K562 (cell line): ENCODE results near the gene MRPS18B.

ENCODE experiments used
- CBX8 ChIP-seq: fragments of 200-600 bp; sonication (generic); IDR thresholded peaks from 2 replicates; pipeline ENCODE4 v1.6.1; 2012; ENCODE audit warnings: borderline replicate concordance, mixed run types, low read depth, mild to moderate bottlenecking, moderate library complexity, mixed read lengths, low read length, control low read depth, inconsistent platforms; ENCODE audit not compliant: poor library complexity, severe bottlenecking; ENCODE audit errors: extremely low read depth
- CTCF ChIP-seq, 3 experiments: IDR thresholded peaks in 2 of 3; conservative IDR thresholded peaks in 1 of 3; 2 replicates each; pipeline ENCODE4 v1.5.1; 2011 to 2012; ENCODE audit warnings: low read length in 3 of 3, mild to moderate bottlenecking in 3 of 3, control low read depth in 2 of 3, improper control_type of control experiment in 1 of 3, inconsistent platforms in 1 of 3, low read depth in 1 of 3, mixed read lengths in 1 of 3, moderate library complexity in 1 of 3; ENCODE audit not compliant: insufficient read depth in 2 of 3
- POLR2A ChIP-seq: fragments of 450-650 bp; conservative IDR thresholded peaks from 2 replicates; pipeline ENCODE4 v1.6.1; 2016
- RAD21 ChIP-seq, 2 experiments: fragments of 250-450 bp in 1 of 2; fragments of 450-650 bp in 1 of 2; sonication (Bioruptor Pico) in 1 of 2; formaldehyde crosslinking in 1 of 2; IDR thresholded peaks in 1 of 2; conservative IDR thresholded peaks in 1 of 2; 2 replicates each; pipeline versions ENCODE4 v1.4.0 to v1.8.0; 2020 to 2022; ENCODE audit warnings: mild to moderate bottlenecking in 2 of 2, moderate library complexity in 1 of 2
- SMARCB1 ChIP-seq: IDR thresholded peaks from 2 replicates; pipeline ENCODE4 v1.6.1; 2011; ENCODE audit warnings: improper control_type of control experiment, low read depth; ENCODE audit not compliant: insufficient read length
- YBX1 ChIP-seq: fragments of 450-650 bp; IDR thresholded peaks from 2 replicates; pipeline ENCODE4 v1.7.1; 2016; ENCODE audit warnings: mild to moderate bottlenecking
- ZFPM2 ChIP-seq: fragments of 250-450 bp; sonication (Bioruptor Pico); IDR thresholded peaks from 2 replicates; pipeline ENCODE4 v1.5.1; 2022; ENCODE audit warnings: mild to moderate bottlenecking
- TF ChIP-seq, protein P1 (sequence below): fragments of 150-350 bp; conservative IDR thresholded peaks from 2 replicates; pipeline ENCODE4 v1.6.1; 2014; ENCODE audit warnings: low read length

DNA sequence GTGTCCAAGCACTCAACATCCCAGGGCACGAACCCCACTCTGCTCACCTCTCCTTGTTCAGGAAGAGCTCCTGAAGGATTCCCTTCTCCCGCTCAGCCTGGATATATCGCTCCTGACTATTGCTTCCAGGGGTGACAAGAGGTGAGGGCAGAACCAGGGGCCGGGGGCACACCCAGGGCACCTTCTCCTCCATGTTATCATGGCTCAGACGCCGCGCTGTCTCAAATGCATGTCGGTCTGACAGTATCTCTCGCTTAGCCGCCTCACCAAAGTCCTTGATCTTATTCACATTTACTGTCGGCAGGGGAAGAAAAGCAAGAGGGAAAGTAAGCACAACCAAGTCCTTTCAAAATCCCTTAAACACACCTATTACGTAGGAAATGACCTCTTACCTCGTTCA is 13.7 kb upstream of the MRPS18B start:
- TF ChIP-seq CTCF (IDR thresholded peaks at IDR 0.05 in 2 of 3, conservative IDR thresholded peaks at IDR 0.05 in 1 of 3; ENCODE audit: insufficient read depth in 2 of 3, low read depth in 1 of 3, low read length in 3 of 3) (no peak), RAD21 (CRISPR knock-in tag; conservative IDR thresholded peaks at IDR 0.05 in 1 of 2, IDR thresholded peaks at IDR 0.05 in 1 of 2) (no peak), CBX8 (no peak), ZFPM2 (CRISPR knock-in tag) (no peak), POLR2A (no peak), YBX1 (no peak), SMARCB1 (no peak)
- TF ChIP-seq, protein P1, sequence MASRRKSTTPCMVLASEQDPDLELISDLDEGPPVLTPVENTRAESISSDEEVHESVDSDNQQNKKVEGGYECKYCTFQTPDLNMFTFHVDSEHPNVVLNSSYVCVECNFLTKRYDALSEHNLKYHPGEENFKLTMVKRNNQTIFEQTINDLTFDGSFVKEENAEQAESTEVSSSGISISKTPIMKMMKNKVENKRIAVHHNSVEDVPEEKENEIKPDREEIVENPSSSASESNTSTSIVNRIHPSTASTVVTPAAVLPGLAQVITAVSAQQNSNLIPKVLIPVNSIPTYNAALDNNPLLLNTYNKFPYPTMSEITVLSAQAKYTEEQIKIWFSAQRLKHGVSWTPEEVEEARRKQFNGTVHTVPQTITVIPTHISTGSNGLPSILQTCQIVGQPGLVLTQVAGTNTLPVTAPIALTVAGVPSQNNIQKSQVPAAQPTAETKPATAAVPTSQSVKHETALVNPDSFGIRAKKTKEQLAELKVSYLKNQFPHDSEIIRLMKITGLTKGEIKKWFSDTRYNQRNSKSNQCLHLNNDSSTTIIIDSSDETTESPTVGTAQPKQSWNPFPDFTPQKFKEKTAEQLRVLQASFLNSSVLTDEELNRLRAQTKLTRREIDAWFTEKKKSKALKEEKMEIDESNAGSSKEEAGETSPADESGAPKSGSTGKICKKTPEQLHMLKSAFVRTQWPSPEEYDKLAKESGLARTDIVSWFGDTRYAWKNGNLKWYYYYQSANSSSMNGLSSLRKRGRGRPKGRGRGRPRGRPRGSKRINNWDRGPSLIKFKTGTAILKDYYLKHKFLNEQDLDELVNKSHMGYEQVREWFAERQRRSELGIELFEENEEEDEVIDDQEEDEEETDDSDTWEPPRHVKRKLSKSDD = no peak
